NCI-H82 (cell line): ENCODE results near the gene SGCD.
A peak's percentile ranks its signal among the peaks of the same experiment; 100 is the strongest.
"Not testable (repeated sequence)": the region's sequence is repeated elsewhere in the genome, so short reads cannot be mapped to it uniquely, and the experiment has no call there.

Source experiments
- DNase-seq: peaks from one replicate; lab custom pipeline; 2025; lab: John Stamatoyannopoulos, UW

SGCD gene

GRCh38 chr5:156631005-156631404, 304.0 kb downstream of the SGCD start:
- peak; percentile 45 for DNase-seq

GRCh38 chr5:156634301-156634700, 307.3 kb downstream of the SGCD start:
- DNase-seq = no peak

- no peak for DNase-seq
Measured at GRCh38 chr5:156640691-156641241, 313.8 kb downstream of the SGCD start.

GRCh38 chr5:156641686-156642085, 314.7 kb downstream of the SGCD start:
- no peak for DNase-seq

- no peak for DNase-seq
Measured at GRCh38 chr5:156647034-156647451, 320.1 kb downstream of the SGCD start.

GRCh38 chr5:156654444-156654843, 327.5 kb downstream of the SGCD start:
- DNase-seq = no peak

- DNase-seq = no peak
Measured at GRCh38 chr5:156655732-156656131, 328.8 kb downstream of the SGCD start.

GRCh38 chr5:156664832-156665231, 337.9 kb downstream of the SGCD start:
- not testable (repeated sequence) for DNase-seq

- DNase-seq = not testable (repeated sequence)
Measured at GRCh38 chr5:156666686-156667085, 339.7 kb downstream of the SGCD start.

GRCh38 chr5:156667616-156668015, 340.7 kb downstream of the SGCD start:
- no peak for DNase-seq

- no peak for DNase-seq
Measured at GRCh38 chr5:156669416-156669815, 342.5 kb downstream of the SGCD start.

- DNase-seq = no peak
Measured at GRCh38 chr5:156670615-156671014, 343.7 kb downstream of the SGCD start.

- no peak for DNase-seq
Measured at GRCh38 chr5:156675395-156675794, 348.4 kb downstream of the SGCD start.

GRCh38 chr5:156677963-156678362, 351.0 kb downstream of the SGCD start:
- DNase-seq = no peak

- no peak for DNase-seq
Measured at GRCh38 chr5:156678484-156678883, 351.5 kb downstream of the SGCD start.

- no peak for DNase-seq
Measured at GRCh38 chr5:156680831-156681230, 353.9 kb downstream of the SGCD start.

GRCh38 chr5:156681265-156681664, 354.3 kb downstream of the SGCD start:
- no peak for DNase-seq

GRCh38 chr5:156682971-156683370, 356.0 kb downstream of the SGCD start:
- no peak for DNase-seq

GRCh38 chr5:156683509-156683908, 356.5 kb downstream of the SGCD start:
- no peak for DNase-seq

- no peak for DNase-seq
Measured at GRCh38 chr5:156684216-156684615, 357.3 kb downstream of the SGCD start.

GRCh38 chr5:156685481-156685880, 358.5 kb downstream of the SGCD start:
- DNase-seq = no peak

- no peak for DNase-seq
Measured at GRCh38 chr5:156686380-156686779, 359.4 kb downstream of the SGCD start.

GRCh38 chr5:156686796-156687195, 359.8 kb downstream of the SGCD start:
- no peak for DNase-seq

- DNase-seq = no peak
Measured at GRCh38 chr5:156687514-156687913, 360.6 kb downstream of the SGCD start.

GRCh38 chr5:156691572-156691971, 364.6 kb downstream of the SGCD start:
- no peak for DNase-seq
